ENCODE results near the gene LRBA. TPM values are rescaled to one million over a fixed set of nuclear protein-coding genes. Genes with fewer than 3 reads are reported as not detected.

LRBA gene
- total RNA-seq, 4 donors from 2014 or later = 28.3 to 38.2 (median 32.1) TPM

- TF ChIP-seq, protein P1, sequence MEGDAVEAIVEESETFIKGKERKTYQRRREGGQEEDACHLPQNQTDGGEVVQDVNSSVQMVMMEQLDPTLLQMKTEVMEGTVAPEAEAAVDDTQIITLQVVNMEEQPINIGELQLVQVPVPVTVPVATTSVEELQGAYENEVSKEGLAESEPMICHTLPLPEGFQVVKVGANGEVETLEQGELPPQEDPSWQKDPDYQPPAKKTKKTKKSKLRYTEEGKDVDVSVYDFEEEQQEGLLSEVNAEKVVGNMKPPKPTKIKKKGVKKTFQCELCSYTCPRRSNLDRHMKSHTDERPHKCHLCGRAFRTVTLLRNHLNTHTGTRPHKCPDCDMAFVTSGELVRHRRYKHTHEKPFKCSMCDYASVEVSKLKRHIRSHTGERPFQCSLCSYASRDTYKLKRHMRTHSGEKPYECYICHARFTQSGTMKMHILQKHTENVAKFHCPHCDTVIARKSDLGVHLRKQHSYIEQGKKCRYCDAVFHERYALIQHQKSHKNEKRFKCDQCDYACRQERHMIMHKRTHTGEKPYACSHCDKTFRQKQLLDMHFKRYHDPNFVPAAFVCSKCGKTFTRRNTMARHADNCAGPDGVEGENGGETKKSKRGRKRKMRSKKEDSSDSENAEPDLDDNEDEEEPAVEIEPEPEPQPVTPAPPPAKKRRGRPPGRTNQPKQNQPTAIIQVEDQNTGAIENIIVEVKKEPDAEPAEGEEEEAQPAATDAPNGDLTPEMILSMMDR (IDR thresholded peaks at IDR 0.05; ENCODE audit: low read depth) = no peak
These were observed 335.2 kb downstream of the LRBA start for GRCh38 chr4:150679765-150680343.

DNA sequence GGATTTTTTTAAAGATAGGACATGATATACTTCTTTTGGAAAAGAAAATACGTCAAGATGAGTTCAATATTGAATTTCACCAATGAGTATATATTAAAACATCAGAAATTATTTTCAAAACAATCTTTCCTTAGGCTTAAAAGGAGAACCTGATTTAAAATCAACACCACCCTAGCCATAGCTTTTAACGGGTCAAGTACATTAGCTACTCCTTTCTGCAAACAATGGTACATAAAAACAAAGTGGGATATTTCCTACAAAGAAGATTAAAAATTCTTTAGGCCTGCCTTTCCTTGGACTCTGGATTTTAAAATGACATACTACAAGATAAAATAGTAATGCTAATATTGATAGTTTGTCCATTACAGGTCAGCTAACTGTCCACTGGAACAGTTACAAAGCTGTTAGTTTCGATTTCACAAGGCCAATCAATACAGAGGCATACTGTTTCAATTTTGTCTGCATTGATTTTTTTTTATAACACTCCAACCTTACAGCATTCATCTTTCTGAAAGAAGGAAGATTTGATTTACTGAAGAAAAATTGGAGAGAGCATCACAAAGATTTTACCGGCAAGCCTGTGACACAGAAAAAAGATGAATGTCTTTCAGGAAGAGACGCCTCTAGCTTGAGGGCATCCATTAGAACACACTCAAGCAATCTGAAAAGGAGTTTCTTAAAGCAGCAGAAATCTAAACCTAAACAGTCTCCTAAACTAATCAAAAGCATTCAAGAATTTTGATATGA is 335.9 kb downstream of the LRBA start:
- TF ChIP-seq, protein P1 (IDR thresholded peaks at IDR 0.05; ENCODE audit: low read depth) = no peak

DNA sequence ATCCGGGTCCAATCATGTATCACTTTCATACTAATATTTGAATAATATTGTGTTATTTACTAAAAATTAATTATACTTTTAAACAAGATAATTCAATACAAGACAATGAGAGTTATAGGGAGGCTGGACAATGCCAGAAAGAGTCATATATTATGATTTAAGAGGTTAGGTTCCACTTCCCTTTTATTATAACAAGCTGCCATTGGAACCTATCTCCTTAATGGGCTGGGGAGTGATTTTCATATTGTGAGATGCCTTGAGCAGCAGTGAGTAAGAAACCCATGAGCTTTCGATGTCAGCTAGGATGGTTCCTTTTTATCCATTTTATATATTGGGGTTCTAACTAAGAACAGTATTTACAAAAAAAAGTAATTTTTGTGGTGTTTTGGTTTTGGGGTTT is 341.3 kb downstream of the LRBA start:
- TF ChIP-seq, protein P1 (IDR thresholded peaks at IDR 0.05; ENCODE audit: low read depth) = no peak

DNA sequence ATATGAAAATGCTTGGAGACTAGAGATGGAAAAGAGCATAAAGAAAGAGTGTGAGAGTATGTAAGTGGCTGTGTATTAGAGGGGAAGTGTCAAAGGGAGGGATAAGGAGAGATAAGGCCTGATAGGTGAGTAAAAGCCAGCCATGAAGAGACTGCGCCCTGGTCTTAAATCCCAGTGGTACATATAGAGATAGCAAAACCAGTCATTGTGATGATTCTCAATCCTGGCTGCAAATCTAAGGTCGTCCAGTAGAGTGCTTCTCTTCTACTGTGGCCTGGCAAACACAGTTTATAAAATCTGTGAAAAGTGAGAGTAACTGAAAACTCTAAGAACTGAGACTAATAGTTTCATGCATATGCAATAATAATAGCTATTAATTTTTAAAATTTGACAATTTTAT is 346.3 kb downstream of the LRBA start:
- TF ChIP-seq, protein P1 (IDR thresholded peaks at IDR 0.05; ENCODE audit: low read depth) = no peak

- TF ChIP-seq, protein P1 (IDR thresholded peaks at IDR 0.05; ENCODE audit: low read depth) = no peak
These were observed 350.1 kb downstream of the LRBA start for GRCh38 chr4:150664935-150665334.

- TF ChIP-seq, protein P1 (IDR thresholded peaks at IDR 0.05; ENCODE audit: low read depth) = no peak
These were observed 352.4 kb downstream of the LRBA start for GRCh38 chr4:150662686-150663085.

GRCh38 chr4:150656891-150657290 is 358.2 kb downstream of the LRBA start:
- TF ChIP-seq, protein P1 (IDR thresholded peaks at IDR 0.05; ENCODE audit: low read depth) = no peak
